ENCODE measurements around the gene KIAA1328. TPM values are rescaled to one million over a fixed set of nuclear protein-coding genes. Genes with fewer than 3 reads are reported as not detected.
"Not testable (repeated sequence)": the region's sequence is repeated elsewhere in the genome, so short reads cannot be mapped to it uniquely, and the experiment has no call there.

The KIAA1328 gene
- total and polyA plus RNA-seq, 4 experiments from 2014 or later = 6.9 to 15.7 (median 12.8) TPM

DNA sequence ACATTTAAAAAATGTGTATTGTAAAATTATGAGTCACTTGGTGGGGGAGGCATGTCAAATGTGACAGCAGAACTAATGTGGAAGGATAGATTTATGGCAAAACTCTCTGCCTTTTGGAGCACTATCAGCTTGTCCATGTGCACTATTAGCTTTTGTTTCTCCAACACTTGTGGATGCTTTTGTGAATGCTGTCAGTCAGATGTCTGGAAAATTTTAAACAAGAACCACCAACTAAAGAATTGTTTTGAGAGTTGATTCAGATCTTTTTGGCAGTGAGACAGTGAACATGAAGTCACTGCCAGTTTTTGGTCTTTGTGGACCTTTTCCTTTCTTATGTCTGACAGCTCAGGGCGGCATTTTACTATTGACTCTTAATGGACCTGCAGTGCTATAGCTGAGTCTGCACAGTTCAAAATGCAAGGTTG is 72.4 kb downstream of the KIAA1328 start:
- H3K27ac Mint-ChIP-seq = no peak overlapping the region
- CTCF ChIA-PET (ENCODE audit: partially characterized antibody) = interaction anchor here (1.6 kb wide), 1 partner anchor 15 kb away, joined by 4 read pairs; no protein-coding TSS in a partner anchor

DNA sequence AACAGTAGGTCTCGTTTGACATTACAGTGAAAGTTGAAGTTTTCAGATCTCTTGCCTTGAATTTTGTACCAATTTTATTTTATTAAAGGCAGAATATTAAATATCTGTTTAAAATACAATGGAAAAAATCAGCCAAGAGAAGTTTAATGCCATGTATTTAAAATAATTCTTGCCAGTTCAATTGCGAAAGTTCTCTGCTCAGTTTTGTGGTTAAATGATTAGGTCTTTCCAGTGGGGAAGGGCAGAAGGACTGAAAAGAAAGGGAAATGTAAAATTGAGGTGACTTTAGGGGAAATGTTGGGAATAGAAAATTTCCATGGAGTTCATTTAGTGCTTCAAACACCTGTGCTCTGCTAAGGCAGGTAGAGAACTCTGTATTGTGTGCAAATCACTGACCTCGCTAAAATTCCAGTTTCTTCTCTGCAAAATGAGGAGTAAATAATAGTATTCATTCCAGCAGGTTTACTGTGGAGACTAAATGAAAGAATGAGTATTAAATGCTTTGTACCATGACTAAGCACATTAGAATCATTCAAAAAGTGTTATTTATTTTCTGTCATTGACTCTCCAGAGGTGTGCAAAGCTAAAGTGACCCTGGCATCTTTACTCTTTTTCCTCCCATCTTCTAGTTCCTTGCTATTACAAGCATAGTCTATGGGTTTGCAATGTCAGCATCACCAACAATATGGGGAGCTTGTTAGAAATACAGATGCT is 74.4 kb downstream of the KIAA1328 start:
- no peaks in the 10 kb centered on the region for H3K4me1 Mint-ChIP-seq
- H3K9me3 ChIP-seq (ENCODE audit: control insufficient read depth in 1 of 2, low read length in 2 of 2) = peaks cover 0 to 3% of the 10 kb centered on the region in 2 donors
- no peaks in the 10 kb centered on the region for H3K36me3 ChIP-seq (ENCODE audit: insufficient read depth, low read length)
- no peak overlapping the region for H3K4me3 Mint-ChIP-seq
- CTCF ChIA-PET (ENCODE audit: partially characterized antibody) = no interaction called here
- peaks cover 16 to 23% of the 10 kb centered on the region in 2 donors for H3K36me3 Mint-ChIP-seq
- no peak for DNase-seq
- H3K9me3 Mint-ChIP-seq = peaks cover 0 to 13% (median 9%) of the 10 kb centered on the region in 8 donors
- H3K4me1 ChIP-seq (ENCODE audit: insufficient read depth, low read length) = no peaks in the 10 kb centered on the region
- no peak overlapping the region for H3K27ac ChIP-seq (ENCODE audit: low read depth, low read length)
- POLR2A ChIA-PET (ENCODE audit: partially characterized antibody) = no interaction called here
- peak overlapping the region in 1 of 7 donors; percentile 1 for H3K27ac Mint-ChIP-seq
- H3K27me3 ChIP-seq (ENCODE audit: insufficient read depth, low read length) = no peaks in the 10 kb centered on the region
- intact Hi-C loops (cut with micrococcal nuclease) = no loop called here
- no peaks in the 10 kb centered on the region for H3K27me3 Mint-ChIP-seq
- H3K4me3 ChIP-seq (ENCODE audit: low read length in 2 of 2) = no peak overlapping the region

More for the DNA sequence above, 72.4 kb downstream of the KIAA1328 start:
- peaks cover 0 to 13% (median 9%) of the 10 kb centered on the region in 8 donors for H3K9me3 Mint-ChIP-seq
- H3K4me1 Mint-ChIP-seq = peaks cover 0 to 4% (median under 1%) of the 10 kb centered on the region in 4 donors
- DNase-seq = no peak
- H3K36me3 Mint-ChIP-seq = peaks cover 21 to 31% of the 10 kb centered on the region in 2 donors
- H3K27me3 Mint-ChIP-seq = no peaks in the 10 kb centered on the region
- Histone ChIP-seq H3K9me3 (ENCODE audit: control insufficient read depth in 1 of 2, low read length in 2 of 2) (peaks cover 0 to 3% of the 10 kb centered on the region in 2 donors), H3K4me3 (ENCODE audit: low read length in 2 of 2) (no peak overlapping the region), H3K36me3 (ENCODE audit: insufficient read depth, low read length) (no peaks in the 10 kb centered on the region), H3K27me3 (ENCODE audit: insufficient read depth, low read length) (no peaks in the 10 kb centered on the region), H3K27ac (ENCODE audit: low read depth, low read length) (no peak overlapping the region), H3K4me1 (ENCODE audit: insufficient read depth, low read length) (no peaks in the 10 kb centered on the region)
- POLR2A ChIA-PET (ENCODE audit: partially characterized antibody) = no interaction called here
- H3K4me3 Mint-ChIP-seq = no peak overlapping the region
- intact Hi-C loops (cut with micrococcal nuclease) = no loop called here

DNA sequence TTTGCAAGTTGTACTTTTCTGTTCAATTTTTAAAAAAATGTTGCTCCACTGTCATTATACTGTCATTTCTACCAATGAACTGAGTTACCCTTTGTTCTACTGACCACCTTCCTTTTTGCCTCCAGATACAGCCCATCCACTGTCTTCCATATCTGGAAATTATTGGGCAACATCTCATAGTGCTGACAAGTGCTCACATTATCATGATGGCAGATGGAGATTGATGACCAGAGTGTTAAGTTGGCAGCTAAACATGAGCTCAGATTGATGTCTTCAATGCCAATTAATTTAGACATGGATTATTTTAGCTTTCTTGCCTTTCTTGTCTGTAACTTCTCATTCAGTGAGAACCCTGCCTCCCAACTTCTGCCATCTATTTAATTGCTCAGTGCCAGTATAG is 76.6 kb downstream of the KIAA1328 start:
- Histone ChIP-seq H3K4me3 (ENCODE audit: low read length in 2 of 2) (no peak overlapping the region), H3K4me1 (ENCODE audit: insufficient read depth, low read length) (no peaks in the 10 kb centered on the region), H3K36me3 (ENCODE audit: insufficient read depth, low read length) (no peaks in the 10 kb centered on the region), H3K27me3 (ENCODE audit: insufficient read depth, low read length) (no peaks in the 10 kb centered on the region), H3K9me3 (ENCODE audit: control insufficient read depth in 1 of 2, low read length in 2 of 2) (no peaks in the 10 kb centered on the region), H3K27ac (ENCODE audit: low read depth, low read length) (no peak overlapping the region)
- ChIA-PET POLR2A (ENCODE audit: partially characterized antibody) (no interaction called here), CTCF (ENCODE audit: partially characterized antibody) (no interaction called here)
- Mint-ChIP-seq H3K27me3 (no peaks in the 10 kb centered on the region), H3K9me3 (peaks cover 0 to 4% (median 0%) of the 10 kb centered on the region in 8 donors), H3K4me1 (peaks cover 0 to 6% (median under 1%) of the 10 kb centered on the region in 4 donors), H3K36me3 (peaks cover 18 to 21% of the 10 kb centered on the region in 2 donors), H3K4me3 (no peak overlapping the region), H3K27ac (no peak overlapping the region)
- intact Hi-C loops (cut with micrococcal nuclease) = no loop called here
- no peak for DNase-seq

DNA sequence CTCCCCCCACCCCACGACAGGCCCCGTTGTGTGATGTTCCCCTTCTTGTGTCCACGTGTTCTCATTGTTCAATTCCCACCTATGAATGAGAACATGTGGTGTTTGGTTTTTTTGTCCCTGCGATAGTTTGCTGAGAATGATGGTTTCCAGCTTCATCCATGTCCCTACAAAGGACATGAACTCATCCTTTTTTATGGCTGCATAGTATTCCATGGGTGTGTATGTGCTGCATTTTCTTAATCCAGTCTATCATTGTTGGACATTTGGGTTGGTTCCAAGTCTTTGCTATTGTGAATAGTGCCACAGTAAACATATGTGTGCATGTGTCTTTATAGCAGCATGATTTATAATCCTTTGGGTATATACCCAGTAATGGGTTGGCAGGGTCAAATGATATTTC is 80.4 kb downstream of the KIAA1328 start:
- H3K9me3 Mint-ChIP-seq; H3K9me3 ChIP-seq (ENCODE audit: control insufficient read depth in 1 of 2, low read length in 2 of 2); H3K4me3 ChIP-seq (ENCODE audit: low read length in 2 of 2); H3K27me3 ChIP-seq (ENCODE audit: insufficient read depth, low read length); H3K27ac ChIP-seq (ENCODE audit: low read depth, low read length); DNase-seq; H3K36me3 ChIP-seq (ENCODE audit: insufficient read depth, low read length); intact Hi-C loops (cut with micrococcal nuclease); CTCF ChIA-PET (ENCODE audit: partially characterized antibody); POLR2A ChIA-PET (ENCODE audit: partially characterized antibody); H3K27ac Mint-ChIP-seq; H3K4me3 Mint-ChIP-seq; H3K27me3 Mint-ChIP-seq: not testable (repeated sequence)
- H3K4me1 Mint-ChIP-seq = peaks cover 15 to 25% (median 17%) of the 10 kb centered on the region in 4 donors
- H3K36me3 Mint-ChIP-seq = peaks cover 16 to 33% of the 10 kb centered on the region in 2 donors
- H3K4me1 ChIP-seq (ENCODE audit: insufficient read depth, low read length) = peaks cover 13% of the 10 kb centered on the region

DNA sequence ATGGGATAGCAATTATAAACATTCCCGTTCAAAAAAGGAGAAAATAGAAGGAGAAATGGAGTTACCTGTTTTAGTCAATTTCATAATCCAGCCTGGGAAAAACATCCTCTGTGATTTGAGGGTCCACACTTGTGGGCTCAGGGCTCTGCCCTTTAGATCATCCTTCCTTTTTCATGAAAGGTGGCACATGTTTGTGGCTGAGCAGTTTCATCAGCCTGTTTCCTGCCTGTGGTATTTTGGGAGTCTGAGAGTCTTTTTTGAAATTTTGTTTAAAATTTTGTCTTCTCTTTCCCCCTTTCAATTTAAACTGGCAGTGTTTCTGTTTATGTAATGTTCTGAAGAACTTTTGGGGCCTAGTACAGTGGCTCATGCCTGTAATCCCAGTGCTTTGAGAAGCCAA is 84.0 kb downstream of the KIAA1328 start:
- POLR2A ChIA-PET (ENCODE audit: partially characterized antibody) = no interaction called here
- Histone ChIP-seq H3K4me1 (ENCODE audit: insufficient read depth, low read length) (peaks cover 13% of the 10 kb centered on the region), H3K36me3 (ENCODE audit: insufficient read depth, low read length) (no peaks in the 10 kb centered on the region), H3K27ac (ENCODE audit: low read depth, low read length) (no peak overlapping the region), H3K27me3 (ENCODE audit: insufficient read depth, low read length) (no peaks in the 10 kb centered on the region), H3K4me3 (ENCODE audit: low read length in 2 of 2) (no peak overlapping the region), H3K9me3 (ENCODE audit: control insufficient read depth in 1 of 2, low read length in 2 of 2) (no peaks in the 10 kb centered on the region)
- CTCF ChIA-PET (ENCODE audit: partially characterized antibody) = no interaction called here
- DNase-seq = no peak
- intact Hi-C loops (cut with micrococcal nuclease) = no loop called here
- H3K4me3 Mint-ChIP-seq = peak overlapping the region in 3 of 8 donors; percentile 11 to 45 (median 27)
- peaks cover 0 to 4% (median 0%) of the 10 kb centered on the region in 8 donors for H3K9me3 Mint-ChIP-seq
- peaks cover 15 to 25% (median 17%) of the 10 kb centered on the region in 4 donors for H3K4me1 Mint-ChIP-seq
- peak overlapping the region in 4 of 7 donors; percentile 5 to 54 (median 45) for H3K27ac Mint-ChIP-seq
- H3K27me3 Mint-ChIP-seq = no peaks in the 10 kb centered on the region
- H3K36me3 Mint-ChIP-seq = peaks cover 14 to 31% of the 10 kb centered on the region in 2 donors

DNA sequence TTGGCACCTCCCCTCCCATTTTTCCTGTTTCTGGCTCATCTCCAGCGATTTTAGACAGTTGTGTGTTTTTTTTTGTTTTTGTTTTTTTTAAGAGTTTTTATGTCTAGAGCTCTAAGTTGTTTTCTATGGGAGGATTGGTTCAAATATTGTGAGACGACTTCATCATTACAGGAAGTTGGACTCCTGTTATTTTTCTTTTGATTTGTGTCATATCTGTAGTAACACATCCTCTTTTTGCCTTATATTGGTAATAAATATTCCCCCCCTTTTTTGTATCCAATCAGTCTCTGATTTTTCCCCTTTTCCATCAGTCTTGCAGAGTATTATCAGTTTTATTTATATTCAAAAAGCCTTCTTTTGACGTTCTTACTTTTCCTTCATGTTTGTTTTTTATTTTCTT is 89.0 kb downstream of the KIAA1328 start:
- no peak overlapping the region for H3K4me3 ChIP-seq (ENCODE audit: low read length in 2 of 2)
- Mint-ChIP-seq H3K36me3 (peaks cover 26 to 41% of the 10 kb centered on the region in 2 donors), H3K9me3 (peaks cover 2 to 12% (median 5%) of the 10 kb centered on the region in 8 donors), H3K4me3 (no peak overlapping the region), H3K4me1 (peaks cover 6 to 8% (median 7%) of the 10 kb centered on the region in 4 donors), H3K27ac (no peak overlapping the region), H3K27me3 (no peaks in the 10 kb centered on the region)
- H3K9me3 ChIP-seq (ENCODE audit: control insufficient read depth in 1 of 2, low read length in 2 of 2) = no peaks in the 10 kb centered on the region
- no peak for DNase-seq
- no peaks in the 10 kb centered on the region for H3K27me3 ChIP-seq (ENCODE audit: insufficient read depth, low read length)
- POLR2A ChIA-PET (ENCODE audit: partially characterized antibody) = no interaction called here
- H3K36me3 ChIP-seq (ENCODE audit: insufficient read depth, low read length) = no peaks in the 10 kb centered on the region
- intact Hi-C loops (cut with micrococcal nuclease) = no loop called here
- CTCF ChIA-PET (ENCODE audit: partially characterized antibody) = no interaction called here
- H3K27ac ChIP-seq (ENCODE audit: low read depth, low read length) = no peak overlapping the region
- peaks cover 6% of the 10 kb centered on the region for H3K4me1 ChIP-seq (ENCODE audit: insufficient read depth, low read length)

DNA sequence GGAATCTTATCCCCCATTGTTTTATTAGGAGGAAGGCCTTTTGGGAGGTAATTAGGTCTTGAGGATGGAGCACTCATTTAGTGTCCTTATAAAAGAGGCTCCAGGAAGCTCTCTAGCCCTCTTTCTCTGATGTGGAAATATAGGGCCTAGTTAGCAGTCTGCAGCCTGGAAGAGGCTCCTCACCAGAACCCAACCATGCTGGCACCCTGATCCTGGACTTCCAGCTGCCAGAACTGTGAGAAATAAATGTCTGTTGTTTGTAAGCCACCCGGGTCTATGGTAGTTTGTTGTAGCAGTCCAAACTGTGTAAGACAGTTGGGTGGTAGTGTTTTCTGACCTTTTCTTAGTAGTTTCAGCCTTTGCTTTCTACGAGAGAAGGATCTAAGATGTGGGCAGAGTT is 100.7 kb downstream of the KIAA1328 start:
- intact Hi-C loops (cut with micrococcal nuclease) = no loop called here
- Histone ChIP-seq H3K27ac (ENCODE audit: low read depth, low read length) (no peak overlapping the region), H3K36me3 (ENCODE audit: insufficient read depth, low read length) (no peaks in the 10 kb centered on the region), H3K27me3 (ENCODE audit: insufficient read depth, low read length) (no peaks in the 10 kb centered on the region), H3K4me3 (ENCODE audit: low read length in 2 of 2) (no peak overlapping the region), H3K9me3 (ENCODE audit: control insufficient read depth in 1 of 2, low read length in 2 of 2) (no peaks in the 10 kb centered on the region), H3K4me1 (ENCODE audit: insufficient read depth, low read length) (no peaks in the 10 kb centered on the region)
- no peak for DNase-seq
- ChIA-PET CTCF (ENCODE audit: partially characterized antibody) (no interaction called here), POLR2A (ENCODE audit: partially characterized antibody) (no interaction called here)
- H3K36me3 Mint-ChIP-seq = peaks cover 11 to 27% of the 10 kb centered on the region in 2 donors
- H3K9me3 Mint-ChIP-seq = peaks cover 0 to 6% (median under 1%) of the 10 kb centered on the region in 8 donors
- H3K27ac Mint-ChIP-seq = no peak overlapping the region
- no peak overlapping the region for H3K4me3 Mint-ChIP-seq
- H3K27me3 Mint-ChIP-seq = no peaks in the 10 kb centered on the region
- peaks cover 0 to 1% (median 0%) of the 10 kb centered on the region in 4 donors for H3K4me1 Mint-ChIP-seq
